PFSK-1 (cell line): ENCODE data around the gene LRMDA.

Experiments used
- FOXP2 ChIP-seq: optimal IDR thresholded peaks from 2 replicates; pipeline ENCODE3; 2011; ENCODE audit warnings: borderline replicate concordance, control low read depth, inconsistent platforms; ENCODE audit not compliant: insufficient read depth; ENCODE audit errors: extremely low read length, extremely low read depth
- POLR2AphosphoS5 ChIP-seq: IDR thresholded peaks from 2 replicates; pipeline ENCODE4 v1.6.1; 2012; ENCODE audit warnings: low read depth, mild to moderate bottlenecking, control low read depth, low read length, moderate library complexity
- SIN3A ChIP-seq: IDR thresholded peaks from 2 replicates; pipeline ENCODE4 v1.6.1; 2012; ENCODE audit warnings: mild to moderate bottlenecking, low read length, moderate library complexity, borderline replicate concordance; ENCODE audit not compliant: insufficient read depth
- TAF1 ChIP-seq: IDR thresholded peaks from 2 replicates; pipeline ENCODE4 v1.6.1; 2012; ENCODE audit warnings: low read length, control low read depth, borderline replicate concordance; ENCODE audit not compliant: insufficient read depth
- TF ChIP-seq, protein P1 (sequence below), 2 experiments: IDR thresholded peaks; 2 replicates each; pipeline versions ENCODE4 v1.6.1 to v1.8.0; 2011 to 2012; ENCODE audit warnings: low read depth in 2 of 2, low read length in 2 of 2, control low read depth in 1 of 2, inconsistent platforms in 1 of 2, mild to moderate bottlenecking in 1 of 2, moderate library complexity in 1 of 2; ENCODE audit not compliant: insufficient read depth in 1 of 2

DNA sequence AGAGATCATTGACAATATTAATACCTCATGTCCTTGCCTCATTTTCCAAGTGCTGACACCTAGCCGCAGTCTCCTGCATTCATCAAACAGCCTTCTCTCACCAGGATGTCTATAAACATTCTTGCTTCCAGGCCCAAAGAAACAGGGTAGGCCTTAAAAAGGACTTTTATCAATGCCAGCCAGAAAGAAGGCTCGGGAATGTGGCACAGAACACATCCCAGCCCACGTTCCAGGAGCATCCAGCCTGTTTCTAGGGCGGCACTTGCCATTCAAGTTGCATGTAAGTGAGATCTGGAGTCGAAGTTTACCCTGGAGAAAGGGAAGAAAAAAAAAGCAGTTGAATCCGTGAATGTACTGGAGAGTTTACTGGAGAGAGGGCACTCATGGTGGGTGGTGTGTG is 1123.1 kb downstream of the LRMDA start:
- no peak for TF ChIP-seq TAF1
- TF ChIP-seq, protein P1, sequence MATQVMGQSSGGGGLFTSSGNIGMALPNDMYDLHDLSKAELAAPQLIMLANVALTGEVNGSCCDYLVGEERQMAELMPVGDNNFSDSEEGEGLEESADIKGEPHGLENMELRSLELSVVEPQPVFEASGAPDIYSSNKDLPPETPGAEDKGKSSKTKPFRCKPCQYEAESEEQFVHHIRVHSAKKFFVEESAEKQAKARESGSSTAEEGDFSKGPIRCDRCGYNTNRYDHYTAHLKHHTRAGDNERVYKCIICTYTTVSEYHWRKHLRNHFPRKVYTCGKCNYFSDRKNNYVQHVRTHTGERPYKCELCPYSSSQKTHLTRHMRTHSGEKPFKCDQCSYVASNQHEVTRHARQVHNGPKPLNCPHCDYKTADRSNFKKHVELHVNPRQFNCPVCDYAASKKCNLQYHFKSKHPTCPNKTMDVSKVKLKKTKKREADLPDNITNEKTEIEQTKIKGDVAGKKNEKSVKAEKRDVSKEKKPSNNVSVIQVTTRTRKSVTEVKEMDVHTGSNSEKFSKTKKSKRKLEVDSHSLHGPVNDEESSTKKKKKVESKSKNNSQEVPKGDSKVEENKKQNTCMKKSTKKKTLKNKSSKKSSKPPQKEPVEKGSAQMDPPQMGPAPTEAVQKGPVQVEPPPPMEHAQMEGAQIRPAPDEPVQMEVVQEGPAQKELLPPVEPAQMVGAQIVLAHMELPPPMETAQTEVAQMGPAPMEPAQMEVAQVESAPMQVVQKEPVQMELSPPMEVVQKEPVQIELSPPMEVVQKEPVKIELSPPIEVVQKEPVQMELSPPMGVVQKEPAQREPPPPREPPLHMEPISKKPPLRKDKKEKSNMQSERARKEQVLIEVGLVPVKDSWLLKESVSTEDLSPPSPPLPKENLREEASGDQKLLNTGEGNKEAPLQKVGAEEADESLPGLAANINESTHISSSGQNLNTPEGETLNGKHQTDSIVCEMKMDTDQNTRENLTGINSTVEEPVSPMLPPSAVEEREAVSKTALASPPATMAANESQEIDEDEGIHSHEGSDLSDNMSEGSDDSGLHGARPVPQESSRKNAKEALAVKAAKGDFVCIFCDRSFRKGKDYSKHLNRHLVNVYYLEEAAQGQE (IDR thresholded peaks at IDR 0.05; ENCODE audit: insufficient read depth in 1 of 2, low read depth in 2 of 2, low read length in 2 of 2): no peak
- TF ChIP-seq SIN3A: no peak
- TF ChIP-seq POLR2AphosphoS5: no peak
- TF ChIP-seq FOXP2: no peak
